ENCODE measurements around the gene BNC2.

The BNC2 gene

GRCh38 chr9:16553869-16554540, 316.5 kb downstream of the BNC2 start:
- H3K4me3 ChIP-seq (ENCODE audit: low read depth, low read length), result no peak overlapping the region
- TF ChIP-seq CTCF (IDR thresholded peaks at IDR 0.05; ENCODE audit: insufficient read depth, low read depth, low read length, missing control alignments), result no peak
- no peak for DNase-seq (ENCODE audit: low read depth)

DNA sequence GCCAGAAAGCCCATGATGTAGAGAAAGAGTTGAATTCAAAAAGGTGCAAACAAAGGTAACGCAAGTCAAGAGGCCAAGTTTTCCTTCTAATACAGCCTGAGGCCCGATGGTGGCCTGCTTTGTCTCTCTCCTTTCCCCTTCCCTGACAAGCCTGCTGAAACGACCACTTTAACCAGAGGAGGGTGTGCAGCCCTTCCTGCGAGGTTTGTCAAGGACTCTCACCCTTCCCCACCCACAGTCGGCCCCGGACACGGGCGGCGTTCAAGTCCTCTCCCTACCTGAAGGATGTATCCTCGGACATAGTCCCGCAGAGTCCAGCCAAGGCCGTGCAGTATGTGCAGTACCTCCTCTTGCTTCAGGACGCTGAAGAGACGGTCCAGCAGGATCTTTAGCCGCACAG, 318.2 kb downstream of the BNC2 start:
- TF ChIP-seq CTCF (IDR thresholded peaks at IDR 0.05; ENCODE audit: insufficient read depth, low read depth, low read length, missing control alignments), result no peak
- no peak for DNase-seq (ENCODE audit: low read depth)
- H3K4me3 ChIP-seq (ENCODE audit: low read depth, low read length), result no peak overlapping the region

- no peak overlapping the region for H3K4me3 ChIP-seq (ENCODE audit: low read depth, low read length)
- no peak for TF ChIP-seq CTCF (IDR thresholded peaks at IDR 0.05; ENCODE audit: insufficient read depth, low read depth, low read length, missing control alignments)
- DNase-seq (ENCODE audit: low read depth), result no peak
Measured at GRCh38 chr9:16551692-16552091, 318.8 kb downstream of the BNC2 start.

DNA sequence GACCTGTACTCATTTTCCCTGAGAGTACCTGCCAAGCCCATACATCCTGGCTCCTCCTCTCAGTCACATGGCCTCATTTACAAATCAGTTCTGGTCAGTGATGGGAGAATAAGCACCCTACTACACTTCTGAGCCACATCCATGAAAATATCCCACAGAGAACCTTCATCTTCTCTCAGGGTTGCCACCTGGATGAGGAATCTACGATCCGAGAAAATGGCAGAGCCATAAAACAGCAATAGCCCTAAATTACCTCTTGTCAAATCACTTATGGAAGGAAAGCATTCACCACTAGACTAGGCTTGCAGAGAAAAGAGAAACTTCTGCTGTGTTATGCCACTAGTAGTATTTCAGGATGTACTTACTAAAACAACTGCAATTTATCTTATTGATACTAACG, 324.8 kb downstream of the BNC2 start:
- DNase-seq (ENCODE audit: low read depth), result no peak
- no peak overlapping the region for H3K4me3 ChIP-seq (ENCODE audit: low read depth, low read length)
- TF ChIP-seq CTCF (IDR thresholded peaks at IDR 0.05; ENCODE audit: insufficient read depth, low read depth, low read length, missing control alignments), result no peak

DNA sequence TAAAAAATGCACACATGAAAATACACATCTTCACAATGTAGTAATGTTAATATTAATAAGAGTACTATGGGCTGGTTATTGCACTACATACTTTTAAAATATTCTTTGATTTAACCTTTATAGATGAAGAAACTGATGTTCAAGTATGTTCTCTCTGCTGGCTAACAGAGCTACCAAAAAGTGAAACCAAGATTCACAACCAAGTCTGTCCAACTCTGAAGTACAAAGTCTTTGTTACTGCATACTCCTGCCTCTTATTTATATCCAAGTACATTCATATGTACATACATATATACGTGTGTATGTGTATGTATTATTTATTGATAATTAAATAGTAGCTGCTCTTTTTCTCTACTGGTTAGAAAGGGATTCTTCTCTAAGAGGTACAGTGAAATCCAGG, 325.6 kb downstream of the BNC2 start:
- no peak overlapping the region for H3K4me3 ChIP-seq (ENCODE audit: low read depth, low read length)
- no peak for DNase-seq (ENCODE audit: low read depth)
- TF ChIP-seq CTCF (IDR thresholded peaks at IDR 0.05; ENCODE audit: insufficient read depth, low read depth, low read length, missing control alignments), result no peak

DNA sequence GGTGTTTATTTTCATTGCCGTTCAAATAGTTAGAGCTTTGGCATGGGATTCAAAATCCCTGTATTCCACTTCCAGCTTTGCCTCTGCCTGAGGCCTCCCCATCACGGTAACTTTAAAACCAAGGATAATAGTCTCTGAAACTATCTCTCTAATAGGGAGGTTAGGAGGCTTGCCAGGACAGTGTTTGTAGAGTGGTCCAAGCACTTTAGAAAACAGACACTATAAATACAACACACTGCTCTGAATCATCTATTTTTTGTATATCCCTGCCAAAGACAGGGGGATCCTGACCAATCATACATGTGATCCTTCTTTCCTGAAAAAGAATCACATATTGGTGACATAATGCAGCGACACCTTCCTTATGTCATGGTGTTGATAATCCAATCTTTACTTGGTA, 326.8 kb downstream of the BNC2 start:
- no peak overlapping the region for H3K4me3 ChIP-seq (ENCODE audit: low read depth, low read length)
- TF ChIP-seq CTCF (IDR thresholded peaks at IDR 0.05; ENCODE audit: insufficient read depth, low read depth, low read length, missing control alignments), result no peak
- no peak for DNase-seq (ENCODE audit: low read depth)

DNA sequence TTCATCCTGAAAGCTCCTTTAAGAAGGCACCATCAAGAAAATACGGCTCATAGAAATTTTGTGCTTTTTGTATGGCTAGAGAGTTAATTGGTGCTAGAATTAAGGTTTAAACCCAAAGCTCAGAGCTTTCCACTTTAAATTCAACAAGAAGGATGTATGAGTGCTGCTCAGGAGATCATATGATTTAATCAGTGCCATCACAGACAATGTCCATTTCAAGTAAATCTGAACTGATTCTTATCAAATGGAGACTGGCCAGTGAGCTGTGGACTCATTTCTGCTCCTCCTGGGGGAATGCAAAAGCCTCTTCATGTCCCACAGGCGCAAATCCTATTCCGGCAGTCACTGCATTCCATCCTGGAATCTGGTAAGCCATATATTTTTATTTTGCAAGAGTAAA, 327.2 kb downstream of the BNC2 start:
- H3K4me3 ChIP-seq (ENCODE audit: low read depth, low read length), result no peak overlapping the region
- no peak for DNase-seq (ENCODE audit: low read depth)
- no peak for TF ChIP-seq CTCF (IDR thresholded peaks at IDR 0.05; ENCODE audit: insufficient read depth, low read depth, low read length, missing control alignments)

Measured in GM12865 (cell line).